K562 (cell line): Measurements from ENCODE around the gene TXN2. TPM values are rescaled to one million over a fixed set of nuclear protein-coding genes. Genes with fewer than 3 reads are reported as not detected.

Experiments used
- ATAC-seq: fragments of 200-7000 bp; cut with Tn5 transposase; 3 replicates; pipeline ENCODE4 v1.9.1; 2020; ENCODE audit warnings: moderate library complexity
- BruUV-seq: library from RNA; stranded (reverse); fragments of 400-500 nt; replicated peaks from 2 replicates; lab custom pipeline; 2021; lab: Mats Ljungman, UMichigan
- CTCF ChIA-PET: fragments of 300-600 bp; formaldehyde crosslinking; extraction: SDS; loops from one replicate; lab custom pipeline; 2021; ENCODE audit warnings: low intra/inter-chr PET ratio; lab: Yijun Ruan, JAX
- POLR2A ChIA-PET: fragments of 300-600, 350-650 bp; sonication (Branson Sonifier 250); formaldehyde crosslinking; extraction: SDS; loops from one replicate; lab custom pipeline; 2021; ENCODE audit warnings: antibody characterized with exemption, inconsistent platforms; lab: Yijun Ruan, JAX
- DNase-seq, 4 experiments: peaks; one replicate each; pipeline versions ENCODE4 v3.0.0 to v3.0.0-alpha.2; 2011 to 2018; ENCODE audit warnings: low spot score in 3 of 4, mixed read lengths in 3 of 4; ENCODE audit errors: extremely low read depth in 1 of 4
- FAIRE-seq: peaks from 2 replicates; lab custom pipeline; 2011; peaks lifted over from hg19 to GRCh38; lab: Jason Lieb, UNC
- H2AFZ ChIP-seq: 2 replicates; pipeline ENCODE4 v1.6.0; 2011; ENCODE audit warnings: low read depth, low read length, control low read depth, inconsistent platforms
- H3K27ac ChIP-seq: fragments of 200-600 bp; 3 replicates; pipeline ENCODE4 v1.8.0; 2011; ENCODE audit warnings: low read depth, mild to moderate bottlenecking, control low read depth, inconsistent platforms, low read length, moderate library complexity, mixed read lengths; ENCODE audit errors: extremely low read depth
- H3K27me3 ChIP-seq, 2 experiments: fragments of 300-600 bp in 1 of 2; 2 replicates in 1 of 2; 3 replicates in 1 of 2; pipeline versions ENCODE4 v1.6.0 to v1.8.0; 2011; ENCODE audit warnings: inconsistent platforms in 2 of 2, low read length in 2 of 2, mild to moderate bottlenecking in 1 of 2, mixed read lengths in 1 of 2, moderate library complexity in 1 of 2; ENCODE audit not compliant: control insufficient read depth in 2 of 2, insufficient read depth in 2 of 2
- H3K36me3 ChIP-seq: fragments of 300-600 bp; 3 replicates; pipeline ENCODE4 v1.8.0; 2011; ENCODE audit warnings: mild to moderate bottlenecking, low read length, inconsistent platforms; ENCODE audit not compliant: control insufficient read depth, insufficient read depth
- H3K4me1 ChIP-seq, 2 experiments: fragments of 200-600 bp in 1 of 2; replicated peaks in 1 of 2; 2 replicates in 1 of 2; 3 replicates in 1 of 2; pipeline versions ENCODE4 v1.5.1 to v1.8.0; 2011; ENCODE audit warnings: inconsistent platforms in 2 of 2, low read length in 2 of 2, mild to moderate bottlenecking in 1 of 2, mixed read lengths in 1 of 2, moderate library complexity in 1 of 2; ENCODE audit not compliant: control insufficient read depth in 2 of 2, insufficient read depth in 2 of 2
- H3K4me2 ChIP-seq: 2 replicates; pipeline ENCODE4 v1.6.1; 2011; ENCODE audit warnings: low read length, control low read depth, inconsistent platforms, mixed read lengths; ENCODE audit not compliant: insufficient read depth
- H3K4me3 ChIP-seq: fragments of 200-600 bp; sonication (generic), shearing (Covaris generic); 2 replicates; pipeline ENCODE4 v1.5.1; 2016; ENCODE audit warnings: control low read depth, inconsistent platforms
- H3K79me2 ChIP-seq: fragments of 200-600 bp; 3 replicates; pipeline ENCODE4 v1.8.0; 2011; ENCODE audit warnings: low read length, inconsistent platforms; ENCODE audit not compliant: control insufficient read depth, insufficient read depth
- H3K9ac ChIP-seq, 2 experiments: 2 replicates each; pipeline versions ENCODE4 v1.6.0 to v1.6.1; 2011; ENCODE audit warnings: low read depth in 2 of 2, low read length in 2 of 2, control low read depth in 1 of 2, inconsistent platforms in 1 of 2, mild to moderate bottlenecking in 1 of 2, mixed read lengths in 1 of 2; ENCODE audit not compliant: insufficient read depth in 1 of 2
- H3K9me1 ChIP-seq: one replicate; pipeline ENCODE4 v1.6.0; 2011; ENCODE audit warnings: inconsistent platforms, mild to moderate bottlenecking, low read length, moderate library complexity; ENCODE audit not compliant: control insufficient read depth, insufficient read depth
- H3K9me3 ChIP-seq: replicated peaks from 2 replicates; pipeline ENCODE4 v1.5.1; 2011; ENCODE audit warnings: low read depth, low read length, inconsistent platforms; ENCODE audit not compliant: control insufficient read depth, insufficient read depth
- H4K20me1 ChIP-seq: replicated peaks from 2 replicates; pipeline ENCODE4 v1.6.1; 2011; ENCODE audit warnings: low read length, inconsistent platforms, mixed read lengths; ENCODE audit not compliant: control insufficient read depth, insufficient read depth
- CLOCK ChIP-seq: fragments of 250-450 bp; sonication (Bioruptor Pico); IDR thresholded peaks from 2 replicates; pipeline ENCODE4 v1.4.0; 2020; ENCODE audit warnings: mild to moderate bottlenecking, moderate library complexity, borderline replicate concordance
- MLLT1 ChIP-seq, 2 experiments: fragments of 450-650 bp; IDR thresholded peaks; 2 replicates each; pipeline ENCODE4 v1.6.1; 2016
- THRAP3 ChIP-seq: fragments of 450-650 bp; IDR thresholded peaks from 2 replicates; pipeline ENCODE4 v1.6.1; 2016; ENCODE audit warnings: mild to moderate bottlenecking, inconsistent platforms, borderline replicate concordance
- ZBTB33 ChIP-seq: sonication (generic); formaldehyde crosslinking; IDR thresholded peaks from 2 replicates; pipeline ENCODE4 v1.8.1; 2023; ENCODE audit warnings: mild to moderate bottlenecking, missing genetic modification reagents
- ZNF512 ChIP-seq: IDR thresholded peaks from 2 replicates; pipeline ENCODE4 v1.6.1; 2016; ENCODE audit warnings: missing genetic modification characterization, missing compliant biosample characterization
- ZSCAN32 ChIP-seq: fragments of 450-650 bp; formaldehyde crosslinking; IDR thresholded peaks from 2 replicates; pipeline ENCODE4 v1.4.0; 2020; ENCODE audit warnings: mild to moderate bottlenecking, moderate library complexity
- WGBS: fragments of 100-300 bp; shearing (Covaris generic); methylation state at CpG from one replicate; pipeline ENCODE4 v1.1.6; 2016; ENCODE audit warnings: low coverage, mixed read lengths; ENCODE audit not compliant: insufficient coverage; ENCODE audit errors: missing lambda C conversion rate; 5-methylcytosine and 5-hydroxymethylcytosine counted together
- in situ Hi-C: fragments of 300-500 bp; cut with MboI; formaldehyde crosslinking; loops from 4 replicates; pipeline ENCODE4 v1.15.0; 2018; ENCODE audit warnings: inconsistent platforms, mixed read lengths
- intact Hi-C: fragments of 100-400 bp; cut with micrococcal nuclease; formaldehyde crosslinking; loops from 2 replicates; pipeline ENCODE4 v1.14.2; 2022
- polyA plus RNA-seq, 8 experiments: library from polyadenylated mRNA; depleted of rRNA in 4 of 8; stranded (reverse) in 5 of 8; unstranded in 3 of 8; fragments of >200 nt; fragmentation: Nextera tagmentation in 2 of 8; fragmentation: Illumina TruSeq in 1 of 8; extraction: Ambion mirVana in 2 of 8; extraction: Trizol in 1 of 8; gene quantifications; 2 replicates each; pipeline versions ENCODE4 v1.2.1 to v1.2.3, GENCODE V29; 2011 to 2014; ENCODE audit warnings: inconsistent platforms in 1 of 8, missing spikeins in 1 of 8
- total RNA-seq, 7 experiments: library from RNA; depleted of rRNA in 6 of 7; stranded (reverse); fragments of >200 nt in 6 of 7; fragmentation: Illumina TruSeq in 2 of 7; extraction: Trizol in 2 of 7; gene quantifications; 2 replicates each; pipeline versions ENCODE4 v1.2.1 to v1.2.3, GENCODE V29; 2011 to 2021; ENCODE audit warnings: low replicate concordance in 1 of 7

Gene TXN2
- total and polyA plus RNA-seq, 9 of the 15 experiments (the other 6 are each of a cell fraction or from before 2014, with no cell fraction given): 48.5 to 399 (median 118) TPM

- Histone ChIP-seq H3K9ac (no peak overlapping the region), H3K36me3 (no peaks in the 10 kb centered on the region), H3K27me3 (no peaks in the 10 kb centered on the region), H3K27ac (no peak overlapping the region), H2AFZ (no peak overlapping the region), H3K4me2 (no peak overlapping the region), H3K9me3 (no peaks in the 10 kb centered on the region), H3K4me3 (no peak overlapping the region), H4K20me1 (no peaks in the 10 kb centered on the region), H3K9me1 (no peaks in the 10 kb centered on the region), H3K79me2 (no peaks in the 10 kb centered on the region), H3K4me1 (peaks cover 31 to 32% of the 10 kb centered on the region in 2 experiments)
- FAIRE-seq (no peak), ATAC-seq (no peak), DNase-seq (no peak)
- BruUV-seq: no TSS peak
- in situ Hi-C loops (no loop called here), intact Hi-C loops (loop anchor here (5.0 kb wide), 2 partner anchors 38 to 58 kb away; partner anchors contain the start of gene MYH9)
- 92% methylated on average over 4 of the region's 5 CpGs for WGBS
- POLR2A ChIA-PET: no interaction called here
- 0 out of 4 replicates have a peak, but pooled peaks of 1 of the 2 experiments have one; percentile 27 for TF ChIP-seq MLLT1 (IDR thresholded peaks at IDR 0.05)
- TF ChIP-seq ZNF512: peak; percentile 88
- peak; percentile 47; the same call in 1 of the 2 replicates for TF ChIP-seq ZBTB33
- no peak for TF ChIP-seq CLOCK (CRISPR knock-in tag)
- 0 out of 2 replicates have a peak, but pooled peaks have one; percentile 58 for TF ChIP-seq THRAP3
- no peak for TF ChIP-seq ZSCAN32 (CRISPR knock-in tag)
- CTCF ChIA-PET: no interaction called here
These were observed 56.4 kb downstream of the TXN2 start for GRCh38 chr22:36424901-36425579.
